ENCODE data around the gene GOSR1. TPM values are rescaled to one million over a fixed set of nuclear protein-coding genes. Genes with fewer than 3 reads are reported as not detected.
"Not testable (repeated sequence)": the region's sequence is repeated elsewhere in the genome, so short reads cannot be mapped to it uniquely, and the experiment has no call there.

The GOSR1 gene
- total and polyA plus RNA-seq, 2 donors (not counting 3 experiments of a cell fraction or from before 2014, with no cell fraction given): 13.8 to 41.0 TPM

DNA sequence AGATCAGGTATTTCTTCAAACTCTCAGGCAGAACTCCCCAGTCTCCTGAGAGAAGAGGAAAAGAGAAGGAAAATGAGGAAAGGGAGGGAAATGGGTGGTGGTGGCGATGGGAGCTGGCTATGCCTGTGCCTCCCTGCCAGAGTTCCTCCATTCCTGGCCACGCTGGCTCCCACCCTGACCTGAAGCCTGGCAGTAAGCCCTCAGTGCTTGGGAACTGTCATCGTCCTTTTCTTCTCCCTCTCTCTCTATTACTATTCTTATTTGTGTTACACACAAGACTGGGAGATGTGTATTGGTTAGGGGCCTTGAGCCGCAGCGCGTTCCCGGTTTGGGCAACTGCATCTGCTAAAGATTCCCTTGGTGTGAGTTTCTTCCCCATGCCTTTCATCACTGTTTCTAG is 44.6 kb downstream of the GOSR1 start:
- H3K9me3 ChIP-seq (replicated peaks; ENCODE audit: control insufficient read depth, insufficient read depth, low read length): no peaks in the 10 kb centered on the region
- TF ChIP-seq POLR2A (IDR thresholded peaks at IDR 0.05; ENCODE audit: low read depth, low read length) (no peak), POLR2AphosphoS5 (IDR thresholded peaks at IDR 0.05; ENCODE audit: insufficient read depth, low read depth, low read length) (no peak), MYC (IDR thresholded peaks at IDR 0.05; ENCODE audit: low read depth, low read length) (no peak), FOS (IDR thresholded peaks at IDR 0.05; ENCODE audit: borderline replicate concordance, insufficient read depth, low read length) (no peak), EZH2 (IDR thresholded peaks at IDR 0.05; ENCODE audit: borderline replicate concordance, low read depth, low read length, severe bottlenecking) (no peak), JUN (IDR thresholded peaks at IDR 0.05; ENCODE audit: borderline replicate concordance, insufficient read depth, insufficient read length, low read depth) (no peak), GATA2 (IDR thresholded peaks at IDR 0.05; ENCODE audit: insufficient read depth, insufficient read length, low read depth, low read length) (no peak)
- TF ChIP-seq, protein P1, sequence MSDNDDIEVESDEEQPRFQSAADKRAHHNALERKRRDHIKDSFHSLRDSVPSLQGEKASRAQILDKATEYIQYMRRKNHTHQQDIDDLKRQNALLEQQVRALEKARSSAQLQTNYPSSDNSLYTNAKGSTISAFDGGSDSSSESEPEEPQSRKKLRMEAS (IDR thresholded peaks at IDR 0.05; ENCODE audit: insufficient read depth, insufficient read length): no peak
- TF ChIP-seq, protein P2, sequence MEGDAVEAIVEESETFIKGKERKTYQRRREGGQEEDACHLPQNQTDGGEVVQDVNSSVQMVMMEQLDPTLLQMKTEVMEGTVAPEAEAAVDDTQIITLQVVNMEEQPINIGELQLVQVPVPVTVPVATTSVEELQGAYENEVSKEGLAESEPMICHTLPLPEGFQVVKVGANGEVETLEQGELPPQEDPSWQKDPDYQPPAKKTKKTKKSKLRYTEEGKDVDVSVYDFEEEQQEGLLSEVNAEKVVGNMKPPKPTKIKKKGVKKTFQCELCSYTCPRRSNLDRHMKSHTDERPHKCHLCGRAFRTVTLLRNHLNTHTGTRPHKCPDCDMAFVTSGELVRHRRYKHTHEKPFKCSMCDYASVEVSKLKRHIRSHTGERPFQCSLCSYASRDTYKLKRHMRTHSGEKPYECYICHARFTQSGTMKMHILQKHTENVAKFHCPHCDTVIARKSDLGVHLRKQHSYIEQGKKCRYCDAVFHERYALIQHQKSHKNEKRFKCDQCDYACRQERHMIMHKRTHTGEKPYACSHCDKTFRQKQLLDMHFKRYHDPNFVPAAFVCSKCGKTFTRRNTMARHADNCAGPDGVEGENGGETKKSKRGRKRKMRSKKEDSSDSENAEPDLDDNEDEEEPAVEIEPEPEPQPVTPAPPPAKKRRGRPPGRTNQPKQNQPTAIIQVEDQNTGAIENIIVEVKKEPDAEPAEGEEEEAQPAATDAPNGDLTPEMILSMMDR (IDR thresholded peaks at IDR 0.05; ENCODE audit: extremely low read depth in 1 of 2, insufficient read depth in 1 of 2, low read depth in 1 of 2, low read length in 2 of 2): no peak
- H2AFZ ChIP-seq (ENCODE audit: low read depth, low read length): no peak overlapping the region
- DNase-seq (ENCODE audit: low read depth, low spot score): no peak
- no peak for FAIRE-seq
- H3K27ac ChIP-seq (ENCODE audit: insufficient read depth, low read depth, low read length): no peak overlapping the region
- ChIA-PET POLR2A (no interaction called here), CTCF (no interaction called here)
- no TSS peak for BruUV-seq (replicated peaks)
- no peak overlapping the region for H3K9ac ChIP-seq (replicated peaks; ENCODE audit: extremely low read depth, insufficient read depth, low read length)
- H3K4me2 ChIP-seq (ENCODE audit: insufficient read depth, low read length): no peak overlapping the region
- peaks cover 22% of the 10 kb centered on the region for H3K4me1 ChIP-seq (ENCODE audit: control insufficient read depth, extremely low read depth, insufficient read depth, low read length)
- dilution Hi-C loops (cut with MboI; ENCODE audit: extremely low pct_ligation_motif_present, low sequenced_read_pairs): no loop called here
- H3K9me1 ChIP-seq (replicated peaks; ENCODE audit: control insufficient read depth, extremely low read depth, insufficient read depth, low read length): no peaks in the 10 kb centered on the region
- no peaks in the 10 kb centered on the region for H4K20me1 ChIP-seq (replicated peaks; ENCODE audit: control insufficient read depth, extremely low read depth, insufficient read depth, low read length)
- H3K4me3 ChIP-seq (replicated peaks in 1 of 3; ENCODE audit: insufficient read depth in 1 of 3, low read depth in 1 of 3, low read length in 3 of 3): no peak overlapping the region
- H3K36me3 ChIP-seq (ENCODE audit: control insufficient read depth in 2 of 2, extremely low read depth in 1 of 2, insufficient read depth in 2 of 2, low read length in 2 of 2): peaks cover 3 to 10% of the 10 kb centered on the region in 2 experiments
- intact Hi-C loops (cut with micrococcal nuclease): no loop called here
- no peaks in the 10 kb centered on the region for H3K79me2 ChIP-seq (ENCODE audit: control insufficient read depth, insufficient read depth, low read length)
- no peaks in the 10 kb centered on the region for H3K27me3 ChIP-seq (ENCODE audit: control insufficient read depth in 2 of 2, insufficient read depth in 2 of 2, low read length in 2 of 2)

DNA sequence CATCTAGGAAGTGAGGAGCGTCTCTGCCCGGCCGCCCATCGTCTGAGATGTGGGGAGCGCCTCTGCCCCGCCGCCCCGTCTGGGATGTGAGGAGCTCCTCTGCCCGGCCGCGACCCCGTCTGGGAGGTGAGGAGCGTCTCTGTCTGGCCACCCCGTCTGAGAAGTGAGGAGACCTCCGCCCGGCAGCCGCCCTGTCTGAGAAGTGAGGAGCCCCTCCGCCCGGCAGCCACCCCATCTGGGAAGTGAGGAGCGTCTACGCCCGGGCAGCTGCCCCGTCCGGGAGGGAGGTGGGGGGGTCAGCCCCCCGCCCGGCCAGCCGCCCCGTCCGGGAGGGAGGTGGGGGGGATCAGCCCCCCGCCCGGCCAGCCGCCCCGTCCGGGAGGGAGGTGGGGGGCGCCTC is 46.0 kb downstream of the GOSR1 start:
- H2AFZ ChIP-seq (ENCODE audit: low read depth, low read length); H3K9me3 ChIP-seq (replicated peaks; ENCODE audit: control insufficient read depth, insufficient read depth, low read length); H3K4me3 ChIP-seq (replicated peaks in 1 of 3; ENCODE audit: insufficient read depth in 1 of 3, low read depth in 1 of 3, low read length in 3 of 3); H3K27me3 ChIP-seq (ENCODE audit: control insufficient read depth in 2 of 2, insufficient read depth in 2 of 2, low read length in 2 of 2); H3K79me2 ChIP-seq (ENCODE audit: control insufficient read depth, insufficient read depth, low read length); H3K4me2 ChIP-seq (ENCODE audit: insufficient read depth, low read length); BruUV-seq (replicated peaks); H3K36me3 ChIP-seq (ENCODE audit: control insufficient read depth in 2 of 2, extremely low read depth in 1 of 2, insufficient read depth in 2 of 2, low read length in 2 of 2); POLR2A ChIA-PET; dilution Hi-C loops (cut with MboI; ENCODE audit: extremely low pct_ligation_motif_present, low sequenced_read_pairs); CTCF ChIA-PET; DNase-seq (ENCODE audit: low read depth, low spot score); intact Hi-C loops (cut with micrococcal nuclease); H3K9ac ChIP-seq (replicated peaks; ENCODE audit: extremely low read depth, insufficient read depth, low read length); FAIRE-seq; H3K27ac ChIP-seq (ENCODE audit: insufficient read depth, low read depth, low read length); H3K9me1 ChIP-seq (replicated peaks; ENCODE audit: control insufficient read depth, extremely low read depth, insufficient read depth, low read length); H4K20me1 ChIP-seq (replicated peaks; ENCODE audit: control insufficient read depth, extremely low read depth, insufficient read depth, low read length): not testable (repeated sequence)
- peaks cover 22% of the 10 kb centered on the region for H3K4me1 ChIP-seq (ENCODE audit: control insufficient read depth, extremely low read depth, insufficient read depth, low read length)
